ENCODE measurements around the gene S100PBP.

GRCh38 chr1:32881291-32881690 lies 63.8 kb downstream of the S100PBP start:
- TF ChIP-seq POLR2A (IDR thresholded peaks at IDR 0.05; ENCODE audit: insufficient read depth in 1 of 2, low read depth in 2 of 2, low read length in 2 of 2) (no peak), TBX2 (CRISPR knock-in tag; IDR thresholded peaks at IDR 0.05; ENCODE audit: borderline replicate concordance) (no peak), KAT8 (CRISPR knock-in tag; IDR thresholded peaks at IDR 0.05) (no peak), PBX3 (CRISPR knock-in tag; IDR thresholded peaks at IDR 0.05; ENCODE audit: borderline replicate concordance) (no peak), TCF7 (IDR thresholded peaks at IDR 0.05; ENCODE audit: low read depth) (no peak), EP300 (IDR thresholded peaks at IDR 0.05; ENCODE audit: low read depth in 2 of 2, low read length in 2 of 2) (no peak), EP300 (CRISPR knock-in tag; IDR thresholded peaks at IDR 0.05; ENCODE audit: borderline replicate concordance) (no peak), REST (IDR thresholded peaks at IDR 0.05; ENCODE audit: borderline replicate concordance in 1 of 2, low read depth in 1 of 2, low read length in 2 of 2) (no peak), PRDM15 (CRISPR knock-in tag; IDR thresholded peaks at IDR 0.05) (no peak)
